ENCODE measurements around the gene PIANP. TPM values are rescaled to one million over a fixed set of nuclear protein-coding genes. Genes with fewer than 3 reads are reported as not detected.

The PIANP gene
- total RNA-seq, 1 donor from 2014 or later: 3.2 TPM

GRCh38 chr12:6644903-6645302 is 55.7 kb downstream of the PIANP start:
- DNase-seq (ENCODE audit: low spot score): no peak
- Mint-ChIP-seq H3K27ac (ENCODE audit: unreplicated experiment) (no peak overlapping the region), H3K36me3 (ENCODE audit: low read depth) (peaks cover 19% of the 10 kb centered on the region), H3K27me3 (ENCODE audit: low read depth) (peaks cover 10% of the 10 kb centered on the region), H3K9me3 (ENCODE audit: low read depth) (peaks cover 10% of the 10 kb centered on the region), H3K4me3 (ENCODE audit: unreplicated experiment) (no peak overlapping the region), H3K4me1 (ENCODE audit: low read depth) (no peaks in the 10 kb centered on the region)
- peak; percentile 70 for TF ChIP-seq CTCF (IDR thresholded peaks at IDR 0.05)

- no peaks in the 10 kb centered on the region for H3K4me1 Mint-ChIP-seq (ENCODE audit: low read depth)
- TF ChIP-seq CTCF (IDR thresholded peaks at IDR 0.05): no peak
- peaks cover 10% of the 10 kb centered on the region for H3K9me3 Mint-ChIP-seq (ENCODE audit: low read depth)
- peaks cover 19% of the 10 kb centered on the region for H3K36me3 Mint-ChIP-seq (ENCODE audit: low read depth)
- DNase-seq (ENCODE audit: low spot score): no peak
- H3K27ac Mint-ChIP-seq (ENCODE audit: unreplicated experiment): no peak overlapping the region
- peaks cover 10% of the 10 kb centered on the region for H3K27me3 Mint-ChIP-seq (ENCODE audit: low read depth)
- H3K4me3 Mint-ChIP-seq (ENCODE audit: unreplicated experiment): no peak overlapping the region
These were observed 56.4 kb downstream of the PIANP start for GRCh38 chr12:6644257-6644596.

Other genes starting within 250 kb of the PIANP start
- 4.6 to 12.3 TPM (median 5.2 TPM) in 3 replicates for gene TAPBPL, start 248.8 kb downstream of the PIANP start, total RNA-seq
- gene VAMP1, start 230.1 kb downstream of the PIANP start, total RNA-seq: 5.3 to 6.1 TPM (median 5.3 TPM) in 3 replicates
- gene MRPL51, start 207.6 kb downstream of the PIANP start, total RNA-seq: 169 to 201 TPM (median 170 TPM) in 3 replicates
- gene NCAPD2, start 206.7 kb downstream of the PIANP start, total RNA-seq: 23.0 to 27.7 TPM (median 25.0 TPM) in 3 replicates
- gene GAPDH, start 166.3 kb downstream of the PIANP start, total RNA-seq: 2,133 to 3,148 TPM (median 3,067 TPM) in 3 replicates
- 29.0 to 29.5 TPM (median 29.2 TPM) in 3 replicates for gene IFFO1, start 144.8 kb downstream of the PIANP start, total RNA-seq
- gene NOP2, start 132.5 kb downstream of the PIANP start, total RNA-seq: 27.1 to 39.3 TPM (median 32.5 TPM) in 3 replicates
- 227 to 242 TPM (median 231 TPM) in 3 replicates for gene CHD4, start 93.4 kb downstream of the PIANP start, total RNA-seq
- gene LPAR5, start 64.9 kb downstream of the PIANP start, total RNA-seq: 0.41 to 0.57 TPM (median 0.48 TPM) in 3 replicates
- 0.37 to 0.74 TPM (median 0.41 TPM) in 3 replicates for gene ACRBP, start 53.4 kb downstream of the PIANP start, total RNA-seq
- 32.9 to 38.5 TPM (median 37.5 TPM) in 3 replicates for gene ING4, start 37.7 kb downstream of the PIANP start, total RNA-seq
- gene ZNF384, start 11.4 kb downstream of the PIANP start, total RNA-seq: 50.7 to 56.2 TPM (median 55.1 TPM) in 3 replicates
- gene COPS7A, start 23.2 kb upstream of the PIANP start, total RNA-seq: 57.0 to 74.4 TPM (median 59.3 TPM) in 3 replicates
- 161 to 172 TPM (median 163 TPM) in 3 replicates for gene MLF2, start 52.3 kb upstream of the PIANP start, total RNA-seq
- gene PTMS, start 65.5 kb upstream of the PIANP start, total RNA-seq: 413 to 493 TPM (median 463 TPM) in 3 replicates
- 0.56 to 1.7 TPM (median 1.0 TPM) in 3 replicates for gene LAG3, start 71.7 kb upstream of the PIANP start, total RNA-seq
- 0.70 to 1.2 TPM (median 0.72 TPM) in 3 replicates for gene CD4, start 88.7 kb upstream of the PIANP start, total RNA-seq
- gene GPR162, start 121.0 kb upstream of the PIANP start, total RNA-seq: 3.2 to 4.6 TPM (median 4.2 TPM) in 3 replicates
- gene P3H3, start 127.6 kb upstream of the PIANP start, total RNA-seq: 109 to 116 TPM (median 114 TPM) in 3 replicates
- 10.2 to 11.5 TPM (median 10.9 TPM) in 3 replicates for gene GNB3, start 140.1 kb upstream of the PIANP start, total RNA-seq
- gene CDCA3, start 150.5 kb upstream of the PIANP start, total RNA-seq: 4.1 to 7.5 TPM (median 5.6 TPM) in 3 replicates
- 103 to 147 TPM (median 106 TPM) in 3 replicates for gene USP5, start 151.3 kb upstream of the PIANP start, total RNA-seq
- 430 to 562 TPM (median 551 TPM) in 3 replicates for gene TPI1, start 166.7 kb upstream of the PIANP start, total RNA-seq
- gene SPSB2, start 172.5 kb upstream of the PIANP start, total RNA-seq: 7.6 to 11.8 TPM (median 7.9 TPM) in 3 replicates
- 6.3 to 9.3 TPM (median 7.6 TPM) in 3 replicates for gene LRRC23, start 204.0 kb upstream of the PIANP start, total RNA-seq
- 22.2 to 60.8 TPM (median 58.6 TPM) in 3 replicates for gene ENO2, start 213.8 kb upstream of the PIANP start, total RNA-seq
- 103 to 110 TPM (median 106 TPM) in 3 replicates for gene ATN1, start 227.1 kb upstream of the PIANP start, total RNA-seq
- not detected in 3 replicates for gene RNU7-1, start 243.0 kb upstream of the PIANP start, total RNA-seq
- gene C12orf57, start 243.2 kb upstream of the PIANP start, total RNA-seq: 230 to 244 TPM (median 233 TPM) in 3 replicates